ENCODE results near the gene GNAL.

GRCh38 chr18:11850821-11851145, 161.7 kb downstream of the GNAL start:
- TF ChIP-seq CTCF (IDR thresholded peaks at IDR 0.05): no peak
- TF ChIP-seq EP300 (IDR thresholded peaks at IDR 0.05): no peak
